ENCODE results near the gene MAN1B1. TPM values are rescaled to one million over a fixed set of nuclear protein-coding genes. Genes with fewer than 3 reads are reported as not detected.

MAN1B1 gene
- total and polyA plus RNA-seq, 2 of the 4 experiments (the other 2 are of a cell fraction): 28.7 to 55.1 TPM

DNA sequence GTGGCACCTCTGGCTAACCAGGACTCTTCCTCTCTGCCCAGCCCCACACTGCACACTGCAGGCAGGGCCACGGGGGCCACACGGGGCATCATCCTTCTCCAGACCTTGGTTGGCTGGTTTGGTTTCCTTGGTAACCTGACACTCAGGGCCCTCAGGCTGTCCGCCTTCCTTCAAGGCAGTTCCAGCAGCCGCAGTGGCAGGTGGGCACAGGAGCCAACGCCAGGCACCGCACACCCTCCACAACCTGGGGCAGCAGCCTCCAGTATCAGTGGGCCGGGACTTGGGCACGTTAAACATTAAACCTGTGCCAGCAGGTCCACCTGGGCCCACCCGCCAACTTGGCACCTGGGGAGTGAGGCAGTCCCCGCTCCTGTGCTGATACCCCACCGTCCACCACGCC is 42.7 kb upstream of the MAN1B1 start:
- Histone ChIP-seq H3K23ac (ENCODE audit: low read depth, low read length) (no peak overlapping the region), H4K20me1 (ENCODE audit: insufficient read depth, low read length) (peaks cover 30% of the 10 kb centered on the region), H3K9me3 (ENCODE audit: control insufficient read depth, insufficient read depth, low read length) (no peaks in the 10 kb centered on the region), H3K9me1 (ENCODE audit: insufficient read depth, low read length) (no peaks in the 10 kb centered on the region), H3K9ac (ENCODE audit: low read depth, low read length) (no peak overlapping the region), H4K8ac (ENCODE audit: low read depth in 2 of 2, low read length in 2 of 2) (no peak overlapping the region), H3K27ac (ENCODE audit: insufficient read depth, low read length) (no peak overlapping the region), H2BK120ac (ENCODE audit: low read depth, low read length) (no peak overlapping the region), H3K79me1 (ENCODE audit: low read depth in 1 of 2, low read length in 2 of 2) (peaks cover 5 to 16% of the 10 kb centered on the region in 2 experiments; a peak in 3 of 4 replicates), H2AK9ac (replicated peaks; ENCODE audit: low read depth, low read length, poor library complexity) (no peak overlapping the region), H3K27me3 (ENCODE audit: control insufficient read depth, insufficient read depth, low read length) (peaks cover 14% of the 10 kb centered on the region), H3K36me3 (ENCODE audit: control insufficient read depth, insufficient read depth, low read length) (peaks cover 13% of the 10 kb centered on the region; the same call in 1 of the 2 replicates), H3K56ac (ENCODE audit: extremely low read depth, insufficient read depth, low read length) (no peak overlapping the region), H4K91ac (ENCODE audit: insufficient read depth, low read depth, low read length) (no peak overlapping the region), H3K4me3 (ENCODE audit: insufficient read depth, low read depth, low read length) (no peak overlapping the region), H3K14ac (replicated peaks; ENCODE audit: low read depth, low read length) (no peak overlapping the region), H3K18ac (ENCODE audit: low read depth, low read length) (no peak overlapping the region), H3K4me1 (ENCODE audit: control insufficient read depth, insufficient read depth, low read length) (peaks cover 11% of the 10 kb centered on the region), H4K5ac (ENCODE audit: low read depth, low read length) (no peak overlapping the region), H2AFZ (replicated peaks; ENCODE audit: low read length, poor library complexity) (no peak overlapping the region), H2BK15ac (ENCODE audit: low read depth, low read length) (no peak overlapping the region), H3K4me2 (ENCODE audit: low read depth, low read length) (no peak overlapping the region), H2AK5ac (ENCODE audit: low read depth, low read length) (no peak overlapping the region), H3K4ac (ENCODE audit: low read depth, low read length) (no peak overlapping the region), H2BK5ac (ENCODE audit: low read depth, low read length, poor library complexity, severe bottlenecking) (no peak overlapping the region), H2BK20ac (ENCODE audit: low read depth, low read length) (no peak overlapping the region)
- 81% methylated on average over 8 of the region's 12 CpGs; no CpG with 5 or more reads in 1 of the 2 experiments for WGBS, 2 experiments (ENCODE audit: extremely low coverage in 2 of 2, insufficient read length in 1 of 2)
- ATAC-seq (ENCODE audit: low read depth): no peak
- in situ Hi-C loops (cut with MboI; ENCODE audit: low sequenced_read_pairs) (no loop called here), dilution Hi-C loops (cut with HindIII; ENCODE audit: low sequenced_read_pairs, unreplicated experiment) (no loop called here), intact Hi-C loops (cut with micrococcal nuclease) (no loop called here)
- TF ChIP-seq RAD21 (IDR thresholded peaks at IDR 0.05; ENCODE audit: low read length) (no peak), SMC3 (IDR thresholded peaks at IDR 0.05; ENCODE audit: low read depth, low read length) (no peak), CEBPB (IDR thresholded peaks at IDR 0.05; ENCODE audit: low read depth, low read length) (no peak), POLR2A (IDR thresholded peaks at IDR 0.05; ENCODE audit: low read depth, low read length) (no peak), MAZ (IDR thresholded peaks at IDR 0.05; ENCODE audit: borderline replicate concordance, low read depth, low read length) (no peak), MAFK (IDR thresholded peaks at IDR 0.05; ENCODE audit: low read depth, low read length) (no peak), CHD1 (IDR thresholded peaks at IDR 0.05; ENCODE audit: low read depth, low read length) (no peak)
- TF ChIP-seq, protein P1, sequence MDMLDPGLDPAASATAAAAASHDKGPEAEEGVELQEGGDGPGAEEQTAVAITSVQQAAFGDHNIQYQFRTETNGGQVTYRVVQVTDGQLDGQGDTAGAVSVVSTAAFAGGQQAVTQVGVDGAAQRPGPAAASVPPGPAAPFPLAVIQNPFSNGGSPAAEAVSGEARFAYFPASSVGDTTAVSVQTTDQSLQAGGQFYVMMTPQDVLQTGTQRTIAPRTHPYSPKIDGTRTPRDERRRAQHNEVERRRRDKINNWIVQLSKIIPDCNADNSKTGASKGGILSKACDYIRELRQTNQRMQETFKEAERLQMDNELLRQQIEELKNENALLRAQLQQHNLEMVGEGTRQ (IDR thresholded peaks at IDR 0.05; ENCODE audit: low read depth, low read length): no peak
- TF ChIP-seq, protein P2, sequence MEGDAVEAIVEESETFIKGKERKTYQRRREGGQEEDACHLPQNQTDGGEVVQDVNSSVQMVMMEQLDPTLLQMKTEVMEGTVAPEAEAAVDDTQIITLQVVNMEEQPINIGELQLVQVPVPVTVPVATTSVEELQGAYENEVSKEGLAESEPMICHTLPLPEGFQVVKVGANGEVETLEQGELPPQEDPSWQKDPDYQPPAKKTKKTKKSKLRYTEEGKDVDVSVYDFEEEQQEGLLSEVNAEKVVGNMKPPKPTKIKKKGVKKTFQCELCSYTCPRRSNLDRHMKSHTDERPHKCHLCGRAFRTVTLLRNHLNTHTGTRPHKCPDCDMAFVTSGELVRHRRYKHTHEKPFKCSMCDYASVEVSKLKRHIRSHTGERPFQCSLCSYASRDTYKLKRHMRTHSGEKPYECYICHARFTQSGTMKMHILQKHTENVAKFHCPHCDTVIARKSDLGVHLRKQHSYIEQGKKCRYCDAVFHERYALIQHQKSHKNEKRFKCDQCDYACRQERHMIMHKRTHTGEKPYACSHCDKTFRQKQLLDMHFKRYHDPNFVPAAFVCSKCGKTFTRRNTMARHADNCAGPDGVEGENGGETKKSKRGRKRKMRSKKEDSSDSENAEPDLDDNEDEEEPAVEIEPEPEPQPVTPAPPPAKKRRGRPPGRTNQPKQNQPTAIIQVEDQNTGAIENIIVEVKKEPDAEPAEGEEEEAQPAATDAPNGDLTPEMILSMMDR (conservative IDR thresholded peaks at IDR 0.05; ENCODE audit: low read depth, low read length): no peak
- TF ChIP-seq, protein P3, sequence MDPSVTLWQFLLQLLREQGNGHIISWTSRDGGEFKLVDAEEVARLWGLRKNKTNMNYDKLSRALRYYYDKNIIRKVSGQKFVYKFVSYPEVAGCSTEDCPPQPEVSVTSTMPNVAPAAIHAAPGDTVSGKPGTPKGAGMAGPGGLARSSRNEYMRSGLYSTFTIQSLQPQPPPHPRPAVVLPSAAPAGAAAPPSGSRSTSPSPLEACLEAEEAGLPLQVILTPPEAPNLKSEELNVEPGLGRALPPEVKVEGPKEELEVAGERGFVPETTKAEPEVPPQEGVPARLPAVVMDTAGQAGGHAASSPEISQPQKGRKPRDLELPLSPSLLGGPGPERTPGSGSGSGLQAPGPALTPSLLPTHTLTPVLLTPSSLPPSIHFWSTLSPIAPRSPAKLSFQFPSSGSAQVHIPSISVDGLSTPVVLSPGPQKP (IDR thresholded peaks at IDR 0.05; ENCODE audit: borderline replicate concordance, low read depth, low read length): no peak
- CTCF ChIA-PET: no interaction called here
- POLR2A ChIA-PET (ENCODE audit: unreplicated experiment): no interaction called here
- BruUV-seq (replicated peaks): no TSS peak
- DNase-seq: no peak
